GM12878 (cell line): ENCODE results near the gene MYBL2. TPM values are rescaled to one million over a fixed set of nuclear protein-coding genes. Genes with fewer than 3 reads are reported as not detected.

ENCODE experiments used
- ATAC-seq: fragments of 200-7000 bp; cut with Tn5 transposase; 3 replicates; pipeline ENCODE4 v1.9.1; 2020; ENCODE audit warnings: mild to moderate bottlenecking, moderate library complexity
- BruUV-seq: library from RNA; stranded (reverse); fragments of 400-500 nt; replicated peaks from 2 replicates; lab custom pipeline; 2021; lab: Mats Ljungman, UMichigan
- CTCF ChIA-PET: fragments of 300-600 bp; sonication (Branson Sonifier 250); formaldehyde crosslinking; extraction: SDS; loops from one replicate; lab custom pipeline; 2021; ENCODE audit warnings: inconsistent platforms; lab: Yijun Ruan, JAX
- POLR2A ChIA-PET: fragments of 350-600 bp; formaldehyde crosslinking; extraction: SDS; loops from one replicate; lab custom pipeline; 2021; ENCODE audit warnings: inconsistent platforms; lab: Charles Lee
- RAD21 ChIA-PET: fragments of 300-600 bp; sonication (Branson Sonifier 250); formaldehyde crosslinking; loops from one replicate; lab custom pipeline; 2023; ENCODE audit warnings: antibody characterized with exemption; ENCODE audit not compliant: unreplicated experiment; lab: Charles Lee
- SMC1A ChIA-PET: fragments of 300-600 bp; sonication (Branson Sonifier 250); formaldehyde crosslinking; loops from one replicate; lab custom pipeline; 2023; ENCODE audit not compliant: unreplicated experiment, uncharacterized antibody; lab: Charles Lee
- DNase-seq: peaks from one replicate; pipeline ENCODE4 v3.0.0-alpha.2; 2011; ENCODE audit warnings: low read depth, low spot score
- FAIRE-seq: peaks from 3 replicates; lab custom pipeline; 2011; peaks lifted over from hg19 to GRCh38; lab: Jason Lieb, UNC
- H2AFZ ChIP-seq: 2 replicates; pipeline ENCODE4 v1.6.0; 2011; ENCODE audit warnings: low read depth, low read length, control low read depth; ENCODE audit not compliant: control insufficient read depth
- H3K27ac ChIP-seq: 2 replicates; pipeline ENCODE4 v1.5.1; 2011; ENCODE audit warnings: control low read depth; ENCODE audit not compliant: control insufficient read depth, insufficient read depth
- H3K27me3 ChIP-seq, 2 experiments: replicated peaks in 1 of 2; 2 replicates each; pipeline versions ENCODE4 v1.6.0 to v1.6.1; 2011; ENCODE audit warnings: low read length in 1 of 2; ENCODE audit not compliant: control insufficient read depth in 2 of 2, insufficient read depth in 2 of 2
- H3K36me3 ChIP-seq, 2 experiments: 2 replicates each; pipeline ENCODE4 v1.5.1; 2011; ENCODE audit warnings: low read length in 1 of 2; ENCODE audit not compliant: control insufficient read depth in 2 of 2, insufficient read depth in 2 of 2
- H3K4me1 ChIP-seq: 2 replicates; pipeline ENCODE4 v1.6.1; 2011; ENCODE audit warnings: mild to moderate bottlenecking, low read length, moderate library complexity, mixed read lengths; ENCODE audit not compliant: control insufficient read depth, insufficient read depth
- H3K4me2 ChIP-seq: 2 replicates; pipeline ENCODE4 v1.6.0; 2011; ENCODE audit warnings: control low read depth; ENCODE audit not compliant: control insufficient read depth, insufficient read depth
- H3K4me3 ChIP-seq: fragments of 200-600 bp; sonication (generic); 2 replicates; pipeline ENCODE4 v1.5.1; 2016
- H3K79me2 ChIP-seq: 2 replicates; pipeline ENCODE4 v1.6.0; 2011; ENCODE audit warnings: low read length; ENCODE audit not compliant: control insufficient read depth, insufficient read depth
- H3K9ac ChIP-seq: 2 replicates; pipeline ENCODE4 v1.8.0; 2011; ENCODE audit warnings: low read length, control low read depth, mixed read lengths; ENCODE audit not compliant: control insufficient read depth, insufficient read depth
- H3K9me3 ChIP-seq: replicated peaks from 3 replicates; pipeline ENCODE4 v1.5.1; 2011; ENCODE audit warnings: mild to moderate bottlenecking, low read length; ENCODE audit not compliant: control insufficient read depth, insufficient read depth
- H4K20me1 ChIP-seq: 2 replicates; pipeline ENCODE4 v1.6.0; 2011; ENCODE audit not compliant: control insufficient read depth, insufficient read depth
- BHLHE40 ChIP-seq, 2 experiments: fragments of 450-650 bp in 1 of 2; IDR thresholded peaks; 2 replicates each; pipeline ENCODE4 v1.6.1; 2011 to 2017; ENCODE audit warnings: low read depth in 2 of 2, borderline replicate concordance in 1 of 2, improper control_type of control experiment in 1 of 2, low read length in 1 of 2, mild to moderate bottlenecking in 1 of 2
- BMI1 ChIP-seq: fragments of 450-650 bp; IDR thresholded peaks from 2 replicates; pipeline ENCODE4 v1.6.1; 2016; ENCODE audit warnings: mild to moderate bottlenecking, moderate library complexity, borderline replicate concordance
- CBX3 ChIP-seq: fragments of 200-600 bp; sonication (generic); IDR thresholded peaks from 2 replicates; pipeline ENCODE4 v1.6.1; 2016; ENCODE audit warnings: low read depth, borderline replicate concordance
- CEBPB ChIP-seq, 2 experiments: fragments of 150-350 bp in 1 of 2; IDR thresholded peaks; 2 replicates each; pipeline ENCODE4 v1.6.1; 2012 to 2014; ENCODE audit warnings: low read depth in 2 of 2, low read length in 2 of 2, borderline replicate concordance in 1 of 2, inconsistent platforms in 1 of 2
- DPF2 ChIP-seq: fragments of 450-650 bp; IDR thresholded peaks from 2 replicates; pipeline ENCODE4 v1.6.1; 2017; ENCODE audit warnings: mild to moderate bottlenecking
- EP300 ChIP-seq, 2 experiments: fragments of 150-350 bp in 1 of 2; IDR thresholded peaks; 2 replicates each; pipeline ENCODE4 v1.6.1; 2011 to 2012; ENCODE audit warnings: low read depth in 2 of 2, low read length in 2 of 2, borderline replicate concordance in 1 of 2, improper control_type of control experiment in 1 of 2, inconsistent platforms in 1 of 2; ENCODE audit not compliant: control insufficient read depth in 1 of 2
- HDAC2 ChIP-seq: fragments of 200-600 bp; sonication (generic); IDR thresholded peaks from 2 replicates; pipeline ENCODE4 v1.6.1; 2017
- IKZF1 ChIP-seq: fragments of 450-650 bp; conservative IDR thresholded peaks from 2 replicates; pipeline ENCODE4 v1.6.1; 2017; ENCODE audit warnings: antibody characterized with exemption, mild to moderate bottlenecking
- MAX ChIP-seq: IDR thresholded peaks from 2 replicates; pipeline ENCODE4 v1.6.1; 2012; ENCODE audit warnings: low read depth, low read length, improper control_type of control experiment
- NFYA ChIP-seq: IDR thresholded peaks from 2 replicates; pipeline ENCODE4 v1.6.1; 2011; ENCODE audit warnings: low read depth, mild to moderate bottlenecking, low read length, improper control_type of control experiment, borderline replicate concordance
- PAX5 ChIP-seq: IDR thresholded peaks from 2 replicates; pipeline ENCODE4 v1.6.1; 2011; ENCODE audit warnings: low read depth, low read length, borderline replicate concordance
- POLR2A ChIP-seq: IDR thresholded peaks from 2 replicates; pipeline ENCODE4 v1.6.1; 2011; ENCODE audit warnings: low read depth, mild to moderate bottlenecking, low read length
- RAD51 ChIP-seq: fragments of 450-650 bp; IDR thresholded peaks from 2 replicates; pipeline ENCODE4 v1.6.1; 2016; ENCODE audit warnings: moderate library complexity, mild to moderate bottlenecking, inconsistent platforms
- RUNX3 ChIP-seq: IDR thresholded peaks from 2 replicates; pipeline ENCODE4 v1.6.1; 2012; ENCODE audit warnings: low read length, inconsistent platforms
- SMAD5 ChIP-seq: IDR thresholded peaks from 2 replicates; pipeline ENCODE4 v1.6.1; 2016; ENCODE audit warnings: antibody characterized with exemption, low read depth
- SREBF1 ChIP-seq: IDR thresholded peaks from 2 replicates; pipeline ENCODE4 v1.6.1; 2012; ENCODE audit warnings: mild to moderate bottlenecking, low read length
- USF1 ChIP-seq: IDR thresholded peaks from 2 replicates; pipeline ENCODE4 v1.6.1; 2011; ENCODE audit warnings: borderline replicate concordance, low read depth, mild to moderate bottlenecking, moderate library complexity, mixed read lengths, low read length; ENCODE audit not compliant: insufficient read depth; ENCODE audit errors: extremely low read length
- ZNF217 ChIP-seq: fragments of 450-650 bp; IDR thresholded peaks from 2 replicates; pipeline ENCODE4 v1.6.1; 2017; ENCODE audit warnings: antibody characterized with exemption, mild to moderate bottlenecking
- WGBS: methylation state at CpG from one replicate; pipeline ENCODE4 v1.1.6; 2016; ENCODE audit warnings: low lambda C conversion rate; ENCODE audit not compliant: insufficient replicate concordance, insufficient coverage; ENCODE audit errors: missing lambda C conversion rate; 5-methylcytosine and 5-hydroxymethylcytosine counted together
- in situ Hi-C: fragments of 300-500 bp; cut with MboI; formaldehyde crosslinking; loops from 9 replicates; pipeline ENCODE4 v1.14.3; 2018; ENCODE audit warnings: mixed read lengths
- intact Hi-C: fragments of 100-400 bp; cut with micrococcal nuclease; formaldehyde crosslinking; loops from one replicate; pipeline ENCODE4 v1.14.2; 2022; ENCODE audit not compliant: unreplicated experiment
- polyA plus RNA-seq, 11 experiments: library from polyadenylated mRNA; depleted of rRNA in 4 of 11; unstranded in 6 of 11; stranded (reverse) in 5 of 11; fragments of >200 nt; fragmentation: Nextera tagmentation in 4 of 11; fragmentation: Illumina TruSeq in 1 of 11; extraction: Ambion mirVana in 4 of 11; extraction: Trizol in 1 of 11; gene quantifications; 1 replicate in 1 of 11; 2 replicates in 10 of 11; pipeline versions ENCODE4 v1.2.1 to v1.2.3, GENCODE V29; 2011 to 2016; ENCODE audit warnings: inconsistent platforms in 2 of 11, missing spikeins in 2 of 11, low read depth in 1 of 11
- total RNA-seq, 4 experiments: library from RNA; depleted of rRNA in 3 of 4; stranded (reverse); fragments of >200 nt in 3 of 4; fragmentation: Illumina TruSeq in 1 of 4; extraction: Trizol in 1 of 4; gene quantifications; 2 replicates each; pipeline versions ENCODE4 v1.2.1 to v1.2.3, GENCODE V29; 2013 to 2021
- TF ChIP-seq, protein P1 (sequence below): fragments of 450-650 bp; IDR thresholded peaks from 2 replicates; pipeline ENCODE4 v1.6.1; 2017; ENCODE audit warnings: mild to moderate bottlenecking
- TF ChIP-seq, protein P2 (sequence below): fragments of 450-650 bp; IDR thresholded peaks from 2 replicates; pipeline ENCODE4 v1.6.1; 2016; ENCODE audit warnings: mild to moderate bottlenecking

Gene MYBL2
- total and polyA plus RNA-seq, 10 of the 15 experiments (the other 5 are each of a cell fraction or from before 2014, with no cell fraction given) = 4.5 to 213 (median 74.2) TPM

- no peaks in the 10 kb centered on the region for H3K27me3 ChIP-seq
- 65% methylated on average over 15 of the region's 15 CpGs for WGBS
- ChIA-PET SMC1A (interaction anchor here (0.6 to 2.2 kb wide), 5 partner anchors 10 to 104 kb away, joined by 3 to 7 read pairs (median 4); no protein-coding TSS in a partner anchor), CTCF (interaction anchor here (2.2 to 2.6 kb wide), 2 partner anchors 11 to 28 kb away, joined by 8 to 9 read pairs; no protein-coding TSS in a partner anchor), RAD21 (interaction anchor here (0.7 to 2.0 kb wide), 4 partner anchors 11 to 29 kb away, joined by 3 to 4 read pairs (median 4); no protein-coding TSS in a partner anchor), POLR2A (interaction anchor here (1.0 to 1.3 kb wide), 2 partner anchors 11 to 13 kb away, joined by 3 read pairs; no protein-coding TSS in a partner anchor)
- H3K27ac ChIP-seq = no peak overlapping the region
- no peak for DNase-seq
- in situ Hi-C loops = no loop called here
- H3K9me3 ChIP-seq = no peaks in the 10 kb centered on the region; the same call in 1 of the 3 replicates
- no peak overlapping the region for H3K4me3 ChIP-seq
- H3K4me1 ChIP-seq = peaks cover 4% of the 10 kb centered on the region; the same call in 1 of the 2 replicates
- FAIRE-seq = no peak
- peak; percentile 44 for ATAC-seq
- H4K20me1 ChIP-seq = no peaks in the 10 kb centered on the region
- peak overlapping the region; percentile 66 for H2AFZ ChIP-seq
- no TSS peak for BruUV-seq
- 0 out of 2 replicates have a peak overlapping the region, but pooled peaks have one; percentile 46 for H3K4me2 ChIP-seq
- H3K36me3 ChIP-seq = peaks cover 0 to 6% of the 10 kb centered on the region in 2 experiments; a peak in 2 of 4 replicates
- H3K9ac ChIP-seq = no peak overlapping the region
- intact Hi-C loops = no loop called here
- H3K79me2 ChIP-seq = no peaks in the 10 kb centered on the region
- TF ChIP-seq POLR2A (no peak), CEBPB (IDR thresholded peaks at IDR 0.05; ENCODE audit: borderline replicate concordance in 1 of 2, low read depth in 2 of 2, low read length in 2 of 2) (no peak), RUNX3 (no peak), DPF2 (peak; percentile 43; the same call in 1 of the 2 replicates), RAD51 (no peak), MAX (no peak), ZNF217 (no peak), EP300 (IDR thresholded peaks at IDR 0.05; ENCODE audit: borderline replicate concordance in 1 of 2, control insufficient read depth in 1 of 2, low read depth in 2 of 2, low read length in 2 of 2) (no peak), NFYA (no peak), IKZF1 (peak; percentile 52), BHLHE40 (IDR thresholded peaks at IDR 0.05; ENCODE audit: borderline replicate concordance in 1 of 2, low read depth in 2 of 2, low read length in 1 of 2) (no peak), CBX3 (no peak), PAX5 (no peak), SREBF1 (no peak), HDAC2 (no peak), BMI1 (no peak), USF1 (peak; percentile 76), SMAD5 (no peak)
- TF ChIP-seq, protein P1, sequence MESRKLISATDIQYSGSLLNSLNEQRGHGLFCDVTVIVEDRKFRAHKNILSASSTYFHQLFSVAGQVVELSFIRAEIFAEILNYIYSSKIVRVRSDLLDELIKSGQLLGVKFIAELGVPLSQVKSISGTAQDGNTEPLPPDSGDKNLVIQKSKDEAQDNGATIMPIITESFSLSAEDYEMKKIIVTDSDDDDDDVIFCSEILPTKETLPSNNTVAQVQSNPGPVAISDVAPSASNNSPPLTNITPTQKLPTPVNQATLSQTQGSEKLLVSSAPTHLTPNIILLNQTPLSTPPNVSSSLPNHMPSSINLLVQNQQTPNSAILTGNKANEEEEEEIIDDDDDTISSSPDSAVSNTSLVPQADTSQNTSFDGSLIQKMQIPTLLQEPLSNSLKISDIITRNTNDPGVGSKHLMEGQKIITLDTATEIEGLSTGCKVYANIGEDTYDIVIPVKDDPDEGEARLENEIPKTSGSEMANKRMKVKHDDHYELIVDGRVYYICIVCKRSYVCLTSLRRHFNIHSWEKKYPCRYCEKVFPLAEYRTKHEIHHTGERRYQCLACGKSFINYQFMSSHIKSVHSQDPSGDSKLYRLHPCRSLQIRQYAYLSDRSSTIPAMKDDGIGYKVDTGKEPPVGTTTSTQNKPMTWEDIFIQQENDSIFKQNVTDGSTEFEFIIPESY = no peak
- TF ChIP-seq, protein P2, sequence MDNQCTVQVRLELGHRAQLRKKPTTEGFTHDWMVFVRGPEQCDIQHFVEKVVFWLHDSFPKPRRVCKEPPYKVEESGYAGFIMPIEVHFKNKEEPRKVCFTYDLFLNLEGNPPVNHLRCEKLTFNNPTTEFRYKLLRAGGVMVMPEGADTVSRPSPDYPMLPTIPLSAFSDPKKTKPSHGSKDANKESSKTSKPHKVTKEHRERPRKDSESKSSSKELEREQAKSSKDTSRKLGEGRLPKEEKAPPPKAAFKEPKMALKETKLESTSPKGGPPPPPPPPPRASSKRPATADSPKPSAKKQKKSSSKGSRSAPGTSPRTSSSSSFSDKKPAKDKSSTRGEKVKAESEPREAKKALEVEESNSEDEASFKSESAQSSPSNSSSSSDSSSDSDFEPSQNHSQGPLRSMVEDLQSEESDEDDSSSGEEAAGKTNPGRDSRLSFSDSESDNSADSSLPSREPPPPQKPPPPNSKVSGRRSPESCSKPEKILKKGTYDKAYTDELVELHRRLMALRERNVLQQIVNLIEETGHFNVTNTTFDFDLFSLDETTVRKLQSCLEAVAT = no peak
Measured at GRCh38 chr20:43721429-43722152, 54.7 kb downstream of the MYBL2 start.
